A673 (cell line): ENCODE measurements around the gene NRXN3. TPM values are rescaled to one million over a fixed set of nuclear protein-coding genes. Genes with fewer than 3 reads are reported as not detected.

Experiments
- BruUV-seq: library from RNA; stranded (reverse); fragments of 400-500 nt; replicated peaks from 2 replicates; lab custom pipeline; 2021; lab: Mats Ljungman, UMichigan
- CTCF ChIA-PET: fragments of 300-600 bp; sonication (Branson Sonifier 250); formaldehyde crosslinking; loops from one replicate; lab custom pipeline; 2022; ENCODE audit warnings: antibody characterized with exemption; lab: Charles Lee
- POLR2A ChIA-PET: fragments of 300-600 bp; sonication (Branson Sonifier 250); formaldehyde crosslinking; loops from one replicate; lab custom pipeline; 2022; ENCODE audit warnings: antibody characterized with exemption; ENCODE audit not compliant: low non-redundant PET; lab: Charles Lee
- DNase-seq: peaks from one replicate; pipeline ENCODE4 v3.0.0-alpha.2; 2015; ENCODE audit warnings: low spot score
- H3K27ac ChIP-seq: fragments of 200-600 bp; sonication (generic); 2 replicates; pipeline ENCODE4 v1.5.1; 2016; ENCODE audit warnings: mixed run types, low read depth, mild to moderate bottlenecking, mixed read lengths, antibody characterized with exemption, low read length; ENCODE audit not compliant: poor library complexity, severe bottlenecking
- H3K27me3 ChIP-seq: fragments of 200-600 bp; sonication (generic); replicated peaks from 2 replicates; pipeline ENCODE4 v1.6.1; 2017; ENCODE audit warnings: mixed run types, low read depth, mild to moderate bottlenecking, mixed read lengths, antibody characterized with exemption, low read length; ENCODE audit not compliant: insufficient read depth, poor library complexity
- H3K36me3 ChIP-seq: fragments of 200-600 bp; sonication (generic); 2 replicates; pipeline ENCODE4 v1.6.1; 2016; ENCODE audit warnings: mixed run types, mild to moderate bottlenecking, mixed read lengths, antibody characterized with exemption, low read length; ENCODE audit not compliant: insufficient read depth, poor library complexity, severe bottlenecking
- H3K4me1 ChIP-seq: fragments of 200-600 bp; sonication (generic); 2 replicates; pipeline ENCODE4 v1.6.1; 2017; ENCODE audit warnings: mixed run types, mild to moderate bottlenecking, mixed read lengths, antibody characterized with exemption, low read length; ENCODE audit not compliant: insufficient read depth, poor library complexity, severe bottlenecking
- H3K4me3 ChIP-seq: fragments of 200-600 bp; sonication (generic); 2 replicates; pipeline ENCODE4 v1.5.1; 2016; ENCODE audit warnings: low read depth, mixed run types, mild to moderate bottlenecking, mixed read lengths, low read length; ENCODE audit not compliant: poor library complexity, severe bottlenecking
- H3K9me3 ChIP-seq: fragments of 200-600 bp; sonication (generic); 2 replicates; pipeline ENCODE4 v1.6.1; 2016; ENCODE audit warnings: mixed run types, low read depth, mild to moderate bottlenecking, mixed read lengths, antibody characterized with exemption, low read length; ENCODE audit not compliant: poor library complexity, severe bottlenecking
- EZH2 ChIP-seq: fragments of 200-600 bp; sonication (generic); IDR thresholded peaks from 2 replicates; pipeline ENCODE4 v1.6.1; 2017; ENCODE audit warnings: borderline replicate concordance, low read depth, mild to moderate bottlenecking, mixed read lengths, antibody characterized with exemption, low read length; ENCODE audit not compliant: poor library complexity, severe bottlenecking
- intact Hi-C: fragments of 100-400 bp; cut with micrococcal nuclease; formaldehyde crosslinking; loops from one replicate; pipeline ENCODE4 v1.10.0; 2022; ENCODE audit not compliant: unreplicated experiment
- total RNA-seq: library from RNA; stranded (reverse); gene quantifications from 2 replicates; pipeline ENCODE4 v1.2.3, GENCODE V29; 2021
- TF ChIP-seq, protein P1 (sequence below): fragments of 300-800, 200-600 bp; sonication (generic); conservative IDR thresholded peaks from 2 replicates; pipeline ENCODE4 v1.5.1; 2017; ENCODE audit warnings: low read depth, mild to moderate bottlenecking, antibody characterized with exemption, low read length, moderate library complexity, mixed read lengths

The NRXN3 gene
- total RNA-seq, 1 experiment from 2014 or later, result 0.21 TPM

DNA sequence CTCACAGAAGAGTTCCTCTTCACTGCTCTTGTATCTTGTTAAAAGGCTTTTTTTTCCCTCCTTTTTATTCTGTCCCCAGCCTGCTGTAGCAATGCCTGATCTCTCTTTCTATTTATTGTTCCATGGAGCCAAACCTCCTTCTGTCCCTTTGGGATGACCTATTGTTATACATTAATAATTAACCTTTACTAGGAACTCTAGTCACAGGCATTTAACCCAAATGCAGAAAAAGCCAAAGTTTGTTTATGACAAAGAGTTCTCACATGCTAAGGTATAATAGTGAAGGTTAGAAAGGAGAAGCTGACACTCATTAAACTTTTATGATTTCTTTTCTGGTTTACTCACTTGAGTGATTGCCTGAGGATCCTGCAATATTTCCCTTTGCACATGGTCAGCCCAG is 535.8 kb downstream of the NRXN3 start:
- no peak for DNase-seq
- ChIA-PET CTCF (no interaction called here), POLR2A (no interaction called here)
- no TSS peak for BruUV-seq
- H3K36me3 ChIP-seq, result no peaks in the 10 kb centered on the region
- H3K9me3 ChIP-seq, result no peaks in the 10 kb centered on the region
- no peak overlapping the region for H3K27ac ChIP-seq
- H3K4me3 ChIP-seq, result no peak overlapping the region
- intact Hi-C loops, result no loop called here
- no peaks in the 10 kb centered on the region for H3K4me1 ChIP-seq
- H3K27me3 ChIP-seq, result no peaks in the 10 kb centered on the region
- TF ChIP-seq, protein P1, sequence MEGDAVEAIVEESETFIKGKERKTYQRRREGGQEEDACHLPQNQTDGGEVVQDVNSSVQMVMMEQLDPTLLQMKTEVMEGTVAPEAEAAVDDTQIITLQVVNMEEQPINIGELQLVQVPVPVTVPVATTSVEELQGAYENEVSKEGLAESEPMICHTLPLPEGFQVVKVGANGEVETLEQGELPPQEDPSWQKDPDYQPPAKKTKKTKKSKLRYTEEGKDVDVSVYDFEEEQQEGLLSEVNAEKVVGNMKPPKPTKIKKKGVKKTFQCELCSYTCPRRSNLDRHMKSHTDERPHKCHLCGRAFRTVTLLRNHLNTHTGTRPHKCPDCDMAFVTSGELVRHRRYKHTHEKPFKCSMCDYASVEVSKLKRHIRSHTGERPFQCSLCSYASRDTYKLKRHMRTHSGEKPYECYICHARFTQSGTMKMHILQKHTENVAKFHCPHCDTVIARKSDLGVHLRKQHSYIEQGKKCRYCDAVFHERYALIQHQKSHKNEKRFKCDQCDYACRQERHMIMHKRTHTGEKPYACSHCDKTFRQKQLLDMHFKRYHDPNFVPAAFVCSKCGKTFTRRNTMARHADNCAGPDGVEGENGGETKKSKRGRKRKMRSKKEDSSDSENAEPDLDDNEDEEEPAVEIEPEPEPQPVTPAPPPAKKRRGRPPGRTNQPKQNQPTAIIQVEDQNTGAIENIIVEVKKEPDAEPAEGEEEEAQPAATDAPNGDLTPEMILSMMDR, result no peak
- no peak for TF ChIP-seq EZH2

DNA sequence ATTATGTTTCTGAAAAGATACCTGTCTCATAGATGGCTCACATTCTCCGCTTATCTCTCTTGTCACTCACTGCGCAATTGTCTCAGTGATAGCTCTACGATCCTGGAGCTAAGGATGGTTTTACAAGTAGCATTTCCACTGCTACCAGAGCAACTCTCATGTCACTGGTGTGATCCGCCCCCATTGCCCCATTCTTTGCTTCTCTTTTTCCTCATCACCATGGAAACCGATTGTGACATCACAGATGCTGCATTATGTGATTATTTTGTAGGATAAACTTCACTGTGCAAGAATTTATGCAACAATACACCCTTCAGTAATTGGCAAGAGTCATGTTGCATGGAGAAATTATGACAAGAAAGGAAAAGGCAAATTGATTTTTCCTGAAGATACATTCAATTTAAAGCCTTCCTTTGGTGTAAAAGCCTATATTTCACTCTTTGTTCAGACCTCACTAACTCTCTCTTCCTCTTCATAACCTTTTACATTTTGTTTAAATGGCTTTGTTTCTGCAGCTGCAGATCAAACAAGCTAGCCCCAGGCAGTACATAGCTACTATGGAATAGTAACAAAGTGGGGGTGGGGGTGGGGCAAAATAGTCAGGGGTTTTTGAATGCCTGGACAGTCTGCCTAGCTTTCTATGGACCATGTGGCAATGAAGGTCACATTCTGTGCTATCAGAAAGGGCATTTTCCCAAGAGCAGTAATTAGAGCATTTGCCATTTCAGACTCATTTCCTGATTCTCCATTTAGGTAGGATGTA is 539.8 kb downstream of the NRXN3 start:
- no peaks in the 10 kb centered on the region for H3K4me1 ChIP-seq
- ChIA-PET CTCF (no interaction called here), POLR2A (no interaction called here)
- H3K4me3 ChIP-seq, result no peak overlapping the region
- BruUV-seq, result no TSS peak
- no peaks in the 10 kb centered on the region for H3K9me3 ChIP-seq
- H3K27ac ChIP-seq, result no peak overlapping the region
- TF ChIP-seq, protein P1, result no peak
- TF ChIP-seq EZH2, result no peak
- no peaks in the 10 kb centered on the region for H3K36me3 ChIP-seq
- intact Hi-C loops, result no loop called here
- no peaks in the 10 kb centered on the region for H3K27me3 ChIP-seq
- DNase-seq, result no peak

DNA sequence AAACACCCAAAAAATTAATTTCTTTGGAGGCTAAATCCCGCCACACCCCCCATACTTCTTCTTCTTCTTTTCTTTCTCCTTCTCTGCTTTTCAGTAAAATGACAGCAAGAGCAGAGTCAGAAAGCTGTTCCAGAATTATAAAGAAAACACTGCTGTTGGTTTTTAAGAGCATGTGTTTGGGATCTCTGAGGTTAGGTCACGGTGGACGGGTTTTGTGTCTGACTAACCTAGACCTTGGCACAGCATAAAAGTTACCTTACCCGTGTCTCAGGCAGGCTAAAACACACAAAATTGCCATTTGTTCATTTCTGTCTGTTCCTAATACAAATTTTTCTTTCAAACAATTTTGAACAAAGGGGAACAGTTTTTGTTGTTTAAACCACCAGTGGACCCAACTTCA is 540.8 kb downstream of the NRXN3 start:
- TF ChIP-seq, protein P1, result no peak
- TF ChIP-seq EZH2, result no peak
- no peak overlapping the region for H3K4me3 ChIP-seq
- no peaks in the 10 kb centered on the region for H3K4me1 ChIP-seq
- intact Hi-C loops, result no loop called here
- CTCF ChIA-PET, result no interaction called here
- no peak overlapping the region for H3K27ac ChIP-seq
- BruUV-seq, result no TSS peak
- H3K27me3 ChIP-seq, result no peaks in the 10 kb centered on the region
- POLR2A ChIA-PET, result no interaction called here
- H3K9me3 ChIP-seq, result no peaks in the 10 kb centered on the region
- no peaks in the 10 kb centered on the region for H3K36me3 ChIP-seq
- no peak for DNase-seq
